GM19351 (cell line): Measurements from ENCODE around the gene PTMA.
"Not testable (repeated sequence)": the region's sequence is repeated elsewhere in the genome, so short reads cannot be mapped to it uniquely, and the experiment has no call there.

Experiments
- ATAC-seq: cut with Tn5 transposase; IDR thresholded peaks from one replicate; pipeline ENCODE4 v1.9.1; 2021; ENCODE audit warnings: mild to moderate bottlenecking, moderate library complexity; ENCODE audit not compliant: unreplicated experiment

Gene PTMA

GRCh38 chr2:231749016-231749415 lies 40.7 kb downstream of the PTMA start:
- ATAC-seq: not testable (repeated sequence)

GRCh38 chr2:231751042-231751815 lies 42.9 kb downstream of the PTMA start:
- no peak for ATAC-seq

- no peak for ATAC-seq
Measured at GRCh38 chr2:231752061-231752460, 43.7 kb downstream of the PTMA start.

GRCh38 chr2:231761735-231762134 lies 53.4 kb downstream of the PTMA start:
- no peak for ATAC-seq
